GM13976 (cell line): Measurements from ENCODE around the gene WWC2.

ENCODE experiments used
- DNase-seq: peaks from one replicate; pipeline ENCODE4 v3.0.0; 2012; ENCODE audit warnings: low spot score
- CTCF ChIP-seq: IDR thresholded peaks from 2 replicates; pipeline ENCODE4 v1.5.1; 2012; ENCODE audit warnings: borderline replicate concordance, mild to moderate bottlenecking; ENCODE audit not compliant: insufficient read depth; ENCODE audit errors: extremely low read depth, missing control alignments, control extremely low read depth
- in situ Hi-C: fragments of 300-500 bp; cut with MboI; formaldehyde crosslinking; loops from one replicate; pipeline ENCODE4 v1.12.0; 2022; ENCODE audit warnings: low sequenced_read_pairs, mixed read lengths, inconsistent platforms; ENCODE audit not compliant: unreplicated experiment

The WWC2 gene

GRCh38 chr4:183303301-183303700 is 204.2 kb downstream of the WWC2 start:
- TF ChIP-seq CTCF, result no peak
- in situ Hi-C loops, result no loop called here
- DNase-seq, result no peak

GRCh38 chr4:183304067-183304466 is 205.0 kb downstream of the WWC2 start:
- no peak for DNase-seq
- in situ Hi-C loops, result no loop called here
- TF ChIP-seq CTCF, result no peak

- DNase-seq, result no peak
- in situ Hi-C loops, result no loop called here
- TF ChIP-seq CTCF, result no peak
Observed at GRCh38 chr4:183304538-183304937, 205.5 kb downstream of the WWC2 start.

- no peak for DNase-seq
- in situ Hi-C loops, result no loop called here
- no peak for TF ChIP-seq CTCF
Observed at GRCh38 chr4:183306811-183307210, 207.8 kb downstream of the WWC2 start.

- in situ Hi-C loops, result no loop called here
- TF ChIP-seq CTCF, result no peak
- no peak for DNase-seq
Observed at GRCh38 chr4:183312841-183313240, 213.8 kb downstream of the WWC2 start.

- no peak for TF ChIP-seq CTCF
- no peak for DNase-seq
- in situ Hi-C loops, result no loop called here
Observed at GRCh38 chr4:183314336-183314735, 215.3 kb downstream of the WWC2 start.

- DNase-seq, result no peak
- in situ Hi-C loops, result no loop called here
- no peak for TF ChIP-seq CTCF
Observed at GRCh38 chr4:183314806-183315205, 215.7 kb downstream of the WWC2 start.
